A549 treated with AZD9567 at 1 μM for 4 hours (cell line): Measurements from ENCODE around the gene CC2D2B. TPM values are rescaled to one million over a fixed set of nuclear protein-coding genes. Genes with fewer than 3 reads are reported as not detected.

Source experiments
- total RNA-seq: library from RNA; stranded (reverse); fragments of 200-300 nt; extraction: Qiagen RNA extraction; gene quantifications from 5 replicates; pipeline ENCODE4 v1.2.3, GENCODE V29; 2022; ENCODE audit not compliant: insufficient read depth

Gene CC2D2B
- total RNA-seq = 0.08 to 0.33 TPM (median 0.20 TPM) in 3 of 5 replicates, not detected in the others

DNA sequence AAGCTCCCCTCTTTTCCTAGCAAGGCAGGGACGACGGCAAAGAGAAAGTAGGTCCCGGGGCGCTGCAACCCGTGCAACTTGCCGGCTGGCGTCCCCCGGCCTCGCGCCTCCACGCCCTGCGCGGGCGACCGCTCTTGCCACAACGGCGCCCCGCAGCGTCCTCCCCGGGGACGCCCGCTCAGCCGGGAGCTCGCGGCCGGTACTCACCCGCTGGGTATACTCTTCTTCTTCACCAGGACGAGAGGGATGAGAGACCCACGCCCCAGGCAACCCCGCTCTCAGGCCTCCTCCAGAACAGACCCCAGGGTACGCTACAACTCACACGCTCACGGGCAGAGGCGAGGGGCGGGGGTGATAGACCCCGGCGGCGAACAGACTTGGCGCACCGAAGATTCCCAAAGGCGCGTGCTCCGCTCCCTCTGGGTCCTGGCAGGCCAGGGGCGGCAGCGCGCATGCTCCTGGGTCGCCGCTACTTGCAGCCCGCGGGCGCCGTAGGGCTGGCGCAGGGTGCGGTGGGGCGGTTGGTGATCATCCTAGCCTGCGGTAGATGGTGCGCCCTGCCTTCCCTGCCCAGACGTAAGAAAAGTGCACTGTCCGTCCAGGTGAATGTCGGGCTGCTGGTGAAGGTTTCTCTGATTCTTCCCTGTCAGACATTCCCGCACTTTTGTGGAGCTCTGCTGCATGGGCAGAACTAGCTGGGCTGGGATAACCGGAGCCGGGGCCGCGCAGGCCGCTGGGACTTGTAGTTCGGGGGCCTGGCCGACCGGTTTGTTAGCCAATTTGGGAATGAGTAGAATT is at the start of gene CC2D2B:
CC2D2B (plus strand) TSS at position 520 of the 798 bp plus-strand sequence. CDS start 3,349 bp downstream, outside the sequence.

DNA sequence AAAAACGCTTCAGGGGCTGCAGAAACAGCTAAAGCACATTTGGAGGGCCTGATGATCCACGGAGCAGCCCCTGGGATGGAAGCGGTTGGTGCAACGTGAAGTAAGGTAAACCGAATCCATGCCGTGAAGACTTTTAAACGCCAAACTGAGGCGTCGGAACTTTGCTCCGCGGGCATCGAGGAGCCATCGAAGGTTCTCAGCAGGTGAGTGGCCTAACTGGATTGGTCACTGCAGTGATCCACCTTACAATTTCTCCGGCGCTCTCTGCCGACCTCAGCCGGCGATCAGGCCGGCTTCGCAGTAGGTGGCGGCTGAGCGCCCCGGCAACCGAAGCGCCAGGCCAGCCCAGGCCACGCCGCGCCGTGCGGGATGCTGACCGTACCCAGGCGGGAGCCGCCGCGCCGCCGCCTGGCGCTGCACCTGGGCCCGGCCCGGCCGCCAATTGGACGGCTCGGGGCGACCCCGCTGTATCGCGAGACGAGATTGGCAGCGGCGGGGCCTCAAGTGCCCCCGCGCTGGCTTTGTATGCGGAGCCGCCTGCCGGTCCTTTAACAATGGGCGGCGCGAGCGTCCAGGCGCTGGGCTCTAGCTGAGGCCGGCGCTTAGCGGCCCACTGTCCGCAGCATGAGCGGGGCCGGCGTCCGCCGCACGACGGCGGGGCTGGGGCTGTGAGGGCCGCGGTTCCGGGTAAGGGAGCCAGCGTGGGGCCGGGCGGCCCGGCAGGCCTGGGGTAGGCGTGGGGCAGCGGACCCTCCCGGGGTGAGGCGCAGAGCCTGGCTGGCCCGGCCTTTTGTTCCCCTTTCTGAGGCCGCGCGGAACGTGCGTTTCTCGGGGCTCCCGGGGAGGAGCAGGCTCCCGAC is 135.5 kb downstream of the CC2D2B start, which contains the start of gene CCNJ:
CCNJ (plus strand) TSS at position 551 of the 860 bp plus-strand sequence. CDS start 811 bp downstream, outside the sequence.

Other genes with a start within 250 kb of the CC2D2B start
- 41.8 to 47.6 TPM (median 46.8 TPM) in 5 replicates for gene TCTN3, start 214.0 kb upstream of the CC2D2B start, total RNA-seq
- gene ENTPD1, start 151.8 kb upstream of the CC2D2B start, total RNA-seq = 0.02 to 0.05 TPM in 2 of 5 replicates, not detected in the others
- 6.4 to 7.4 TPM (median 6.7 TPM) in 5 replicates for gene CCNJ, start 135.6 kb downstream of the CC2D2B start, total RNA-seq
- gene ZNF518A, start 222.3 kb downstream of the CC2D2B start, total RNA-seq = 6.6 to 9.4 TPM (median 7.6 TPM) in 5 replicates